ENCODE data around the gene ANOS1.

ANOS1 gene

DNA sequence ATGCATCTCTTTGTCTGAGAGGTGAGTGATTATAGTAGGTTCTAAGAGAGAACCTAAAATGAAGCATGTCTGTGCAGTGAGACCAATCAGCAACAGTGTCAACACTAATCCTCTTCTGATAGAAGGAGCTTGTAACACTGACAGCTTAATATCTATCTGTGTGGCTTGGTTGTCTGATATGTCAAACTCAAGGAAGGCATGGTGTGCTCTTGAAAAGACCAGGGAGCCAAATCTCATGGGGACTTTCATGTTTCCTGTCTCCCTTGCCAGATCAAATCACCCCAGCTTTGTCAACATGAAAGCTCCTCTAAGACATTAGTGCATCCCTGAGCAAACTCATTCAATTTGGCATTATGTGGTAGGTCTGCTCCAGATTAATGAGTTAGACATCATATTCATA lies 95.4 kb downstream of the ANOS1 start:
- Histone ChIP-seq H3K27ac (ENCODE audit: poor library complexity, severe bottlenecking) (no peak overlapping the region), H3K27me3 (ENCODE audit: insufficient read depth, poor library complexity, severe bottlenecking) (no peaks in the 10 kb centered on the region), H3K4me3 (ENCODE audit: severe bottlenecking) (no peak overlapping the region), H3K9me3 (ENCODE audit: severe bottlenecking) (no peaks in the 10 kb centered on the region), H3K36me3 (ENCODE audit: low read depth) (no peaks in the 10 kb centered on the region), H3K4me1 (ENCODE audit: insufficient read depth, poor library complexity, severe bottlenecking) (no peaks in the 10 kb centered on the region)
- DNase-seq (ENCODE audit: low spot score) (no peak), ATAC-seq (ENCODE audit: low read depth) (no peak)
- TF ChIP-seq, protein P1, sequence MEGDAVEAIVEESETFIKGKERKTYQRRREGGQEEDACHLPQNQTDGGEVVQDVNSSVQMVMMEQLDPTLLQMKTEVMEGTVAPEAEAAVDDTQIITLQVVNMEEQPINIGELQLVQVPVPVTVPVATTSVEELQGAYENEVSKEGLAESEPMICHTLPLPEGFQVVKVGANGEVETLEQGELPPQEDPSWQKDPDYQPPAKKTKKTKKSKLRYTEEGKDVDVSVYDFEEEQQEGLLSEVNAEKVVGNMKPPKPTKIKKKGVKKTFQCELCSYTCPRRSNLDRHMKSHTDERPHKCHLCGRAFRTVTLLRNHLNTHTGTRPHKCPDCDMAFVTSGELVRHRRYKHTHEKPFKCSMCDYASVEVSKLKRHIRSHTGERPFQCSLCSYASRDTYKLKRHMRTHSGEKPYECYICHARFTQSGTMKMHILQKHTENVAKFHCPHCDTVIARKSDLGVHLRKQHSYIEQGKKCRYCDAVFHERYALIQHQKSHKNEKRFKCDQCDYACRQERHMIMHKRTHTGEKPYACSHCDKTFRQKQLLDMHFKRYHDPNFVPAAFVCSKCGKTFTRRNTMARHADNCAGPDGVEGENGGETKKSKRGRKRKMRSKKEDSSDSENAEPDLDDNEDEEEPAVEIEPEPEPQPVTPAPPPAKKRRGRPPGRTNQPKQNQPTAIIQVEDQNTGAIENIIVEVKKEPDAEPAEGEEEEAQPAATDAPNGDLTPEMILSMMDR (IDR thresholded peaks at IDR 0.05; ENCODE audit: poor library complexity, severe bottlenecking), result no peak

DNA sequence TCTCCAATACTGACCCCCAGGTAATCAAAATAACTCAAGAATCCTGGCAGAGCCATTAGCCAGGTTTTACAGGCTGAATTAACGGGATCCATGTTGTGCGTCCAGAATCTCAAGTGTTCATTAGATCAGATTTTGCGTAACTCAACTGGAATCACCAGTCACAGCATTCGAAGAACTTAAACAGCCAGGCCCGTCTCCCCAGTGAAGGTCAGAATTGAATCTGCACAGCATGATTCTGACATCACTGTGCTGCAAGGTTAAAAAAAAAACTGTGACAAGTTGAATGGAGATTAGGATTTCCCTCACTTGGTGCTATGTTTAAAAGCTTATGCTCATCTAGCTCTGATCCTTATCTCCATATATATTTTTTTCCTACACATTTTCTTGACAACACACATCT lies 96.1 kb downstream of the ANOS1 start:
- no peak overlapping the region for H3K4me3 ChIP-seq (ENCODE audit: severe bottlenecking)
- H3K4me1 ChIP-seq (ENCODE audit: insufficient read depth, poor library complexity, severe bottlenecking), result no peaks in the 10 kb centered on the region
- DNase-seq (ENCODE audit: low spot score) (no peak), ATAC-seq (ENCODE audit: low read depth) (no peak)
- no peak overlapping the region for H3K27ac ChIP-seq (ENCODE audit: poor library complexity, severe bottlenecking)
- H3K36me3 ChIP-seq (ENCODE audit: low read depth), result no peaks in the 10 kb centered on the region
- H3K27me3 ChIP-seq (ENCODE audit: insufficient read depth, poor library complexity, severe bottlenecking), result no peaks in the 10 kb centered on the region
- no peaks in the 10 kb centered on the region for H3K9me3 ChIP-seq (ENCODE audit: severe bottlenecking)
- TF ChIP-seq, protein P1 (IDR thresholded peaks at IDR 0.05; ENCODE audit: poor library complexity, severe bottlenecking), result no peak

DNA sequence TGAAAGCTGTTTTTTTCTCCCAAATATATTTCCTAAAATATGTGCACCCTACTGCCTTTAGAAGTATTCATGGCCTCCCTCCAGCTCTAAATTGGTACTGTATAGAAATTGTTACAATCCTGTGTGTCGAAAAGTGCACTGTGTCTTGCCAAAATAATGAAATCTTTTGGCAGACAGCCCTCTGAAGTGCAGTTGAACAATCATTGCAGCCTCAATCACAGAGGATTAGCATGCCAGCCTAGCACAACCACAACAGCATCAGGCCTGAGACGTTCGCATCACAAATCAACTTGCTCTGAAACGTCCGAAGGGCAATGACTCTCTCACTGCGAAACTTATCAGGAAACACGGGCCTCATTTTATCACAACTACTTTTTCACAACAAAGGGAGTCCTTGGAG lies 99.0 kb downstream of the ANOS1 start:
- Histone ChIP-seq H3K9me3 (ENCODE audit: severe bottlenecking) (no peaks in the 10 kb centered on the region), H3K4me1 (ENCODE audit: insufficient read depth, poor library complexity, severe bottlenecking) (peaks cover 9% of the 10 kb centered on the region), H3K36me3 (ENCODE audit: low read depth) (no peaks in the 10 kb centered on the region), H3K27me3 (ENCODE audit: insufficient read depth, poor library complexity, severe bottlenecking) (no peaks in the 10 kb centered on the region), H3K4me3 (ENCODE audit: severe bottlenecking) (no peak overlapping the region), H3K27ac (ENCODE audit: poor library complexity, severe bottlenecking) (no peak overlapping the region)
- TF ChIP-seq, protein P1 (IDR thresholded peaks at IDR 0.05; ENCODE audit: poor library complexity, severe bottlenecking), result no peak
- DNase-seq (ENCODE audit: low spot score), result no peak
- no peak for ATAC-seq (ENCODE audit: low read depth)

DNA sequence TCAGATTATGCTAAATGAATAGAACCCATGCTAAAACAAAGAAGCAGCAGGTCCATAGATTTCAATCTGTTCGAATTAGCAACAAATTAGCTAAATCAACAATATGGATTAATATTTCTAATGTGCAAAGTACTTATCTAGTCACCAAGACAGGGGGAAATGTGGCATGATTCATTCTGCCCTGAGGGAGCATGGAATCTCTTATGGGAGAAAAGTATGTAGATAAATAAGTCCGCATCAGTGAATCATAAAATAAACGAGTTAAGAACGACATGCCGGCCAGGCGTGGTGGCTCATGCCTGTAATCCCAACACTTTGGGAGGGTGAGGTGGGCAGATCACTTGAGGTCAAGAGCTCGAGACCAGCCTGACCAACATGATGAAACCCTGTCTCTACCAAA lies 102.1 kb downstream of the ANOS1 start:
- Histone ChIP-seq H3K27ac (ENCODE audit: poor library complexity, severe bottlenecking) (peak overlapping the region; percentile 29), H3K36me3 (ENCODE audit: low read depth) (no peaks in the 10 kb centered on the region), H3K9me3 (ENCODE audit: severe bottlenecking) (no peaks in the 10 kb centered on the region), H3K4me1 (ENCODE audit: insufficient read depth, poor library complexity, severe bottlenecking) (peaks cover 9% of the 10 kb centered on the region), H3K4me3 (ENCODE audit: severe bottlenecking) (no peak overlapping the region), H3K27me3 (ENCODE audit: insufficient read depth, poor library complexity, severe bottlenecking) (no peaks in the 10 kb centered on the region)
- TF ChIP-seq, protein P1 (IDR thresholded peaks at IDR 0.05; ENCODE audit: poor library complexity, severe bottlenecking), result no peak
- peak; percentile 81 for ATAC-seq (ENCODE audit: low read depth)
- peak; percentile 32 for DNase-seq (ENCODE audit: low spot score)

DNA sequence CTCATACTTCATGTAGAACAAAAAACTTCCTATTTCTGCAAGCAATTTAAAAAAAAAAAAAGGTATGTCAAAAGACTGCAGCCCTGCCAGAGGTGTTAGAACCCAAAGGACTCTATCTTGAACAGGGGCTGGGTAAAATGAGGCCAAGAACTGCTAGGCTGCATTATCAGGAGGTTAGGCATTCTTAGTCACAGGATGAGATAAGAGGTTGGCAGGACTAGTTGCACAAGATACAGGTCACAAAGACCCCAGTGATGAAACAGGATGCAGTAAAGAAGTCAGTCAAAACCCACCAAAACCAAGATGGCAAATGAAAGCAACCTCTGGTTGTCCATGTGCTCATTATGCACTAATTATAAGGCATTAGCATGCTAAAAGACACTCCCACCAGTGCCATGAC lies 104.1 kb downstream of the ANOS1 start:
- Histone ChIP-seq H3K27me3 (ENCODE audit: insufficient read depth, poor library complexity, severe bottlenecking) (no peaks in the 10 kb centered on the region), H3K9me3 (ENCODE audit: severe bottlenecking) (no peaks in the 10 kb centered on the region), H3K36me3 (ENCODE audit: low read depth) (no peaks in the 10 kb centered on the region), H3K4me1 (ENCODE audit: insufficient read depth, poor library complexity, severe bottlenecking) (peaks cover 9% of the 10 kb centered on the region), H3K27ac (ENCODE audit: poor library complexity, severe bottlenecking) (no peak overlapping the region), H3K4me3 (ENCODE audit: severe bottlenecking) (no peak overlapping the region)
- ATAC-seq (ENCODE audit: low read depth), result no peak
- no peak for DNase-seq (ENCODE audit: low spot score)
- TF ChIP-seq, protein P1 (IDR thresholded peaks at IDR 0.05; ENCODE audit: poor library complexity, severe bottlenecking), result no peak
